Measurements from ENCODE around the gene TEDC1. TPM values are rescaled to one million over a fixed set of nuclear protein-coding genes. Genes with fewer than 3 reads are reported as not detected.

TEDC1 gene
- total and polyA plus RNA-seq, 2 donors from 2014 or later, result 6.9 to 13.2 TPM

- Histone ChIP-seq H3K27ac (ENCODE audit: low read depth in 2 of 2, low read length in 2 of 2) (no peak overlapping the region), H3K27me3 (ENCODE audit: control insufficient read depth, insufficient read depth, low read length) (no peaks in the 10 kb centered on the region)
Observed at GRCh38 chr14:105478398-105479251, 12.4 kb upstream of the TEDC1 start.

GRCh38 chr14:105479431-105480158, 11.5 kb upstream of the TEDC1 start:
- peak overlapping the region in 1 of 2 donors; percentile 34 for H3K27ac ChIP-seq (ENCODE audit: low read depth in 2 of 2, low read length in 2 of 2)

More at GRCh38 chr14:105478398-105479251, 12.4 kb upstream of the TEDC1 start:
- peak in 3 of 5 donors; percentile 50 to 81 (median 74) for DNase-seq
- no peak overlapping the region for H3K4me3 ChIP-seq (ENCODE audit: low read length in 3 of 3)
- FAIRE-seq, result no peak
- H3K9ac ChIP-seq (ENCODE audit: low read length in 3 of 3), result no peak overlapping the region
- H3K36me3 ChIP-seq (ENCODE audit: control insufficient read depth in 2 of 3, insufficient read depth in 3 of 3, low read length in 3 of 3), result peaks cover 0 to 5% (median 0%) of the 10 kb centered on the region in 3 donors
- TF ChIP-seq, protein P1, sequence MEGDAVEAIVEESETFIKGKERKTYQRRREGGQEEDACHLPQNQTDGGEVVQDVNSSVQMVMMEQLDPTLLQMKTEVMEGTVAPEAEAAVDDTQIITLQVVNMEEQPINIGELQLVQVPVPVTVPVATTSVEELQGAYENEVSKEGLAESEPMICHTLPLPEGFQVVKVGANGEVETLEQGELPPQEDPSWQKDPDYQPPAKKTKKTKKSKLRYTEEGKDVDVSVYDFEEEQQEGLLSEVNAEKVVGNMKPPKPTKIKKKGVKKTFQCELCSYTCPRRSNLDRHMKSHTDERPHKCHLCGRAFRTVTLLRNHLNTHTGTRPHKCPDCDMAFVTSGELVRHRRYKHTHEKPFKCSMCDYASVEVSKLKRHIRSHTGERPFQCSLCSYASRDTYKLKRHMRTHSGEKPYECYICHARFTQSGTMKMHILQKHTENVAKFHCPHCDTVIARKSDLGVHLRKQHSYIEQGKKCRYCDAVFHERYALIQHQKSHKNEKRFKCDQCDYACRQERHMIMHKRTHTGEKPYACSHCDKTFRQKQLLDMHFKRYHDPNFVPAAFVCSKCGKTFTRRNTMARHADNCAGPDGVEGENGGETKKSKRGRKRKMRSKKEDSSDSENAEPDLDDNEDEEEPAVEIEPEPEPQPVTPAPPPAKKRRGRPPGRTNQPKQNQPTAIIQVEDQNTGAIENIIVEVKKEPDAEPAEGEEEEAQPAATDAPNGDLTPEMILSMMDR (IDR thresholded peaks at IDR 0.05; ENCODE audit: borderline replicate concordance, extremely low read depth, insufficient read depth), result no peak
- intact Hi-C loops (cut with DNase I), result no loop called here
- peaks cover 0 to 45% (median 25%) of the 10 kb centered on the region in 3 donors for H3K4me1 ChIP-seq (ENCODE audit: control insufficient read depth in 2 of 3, insufficient read depth in 2 of 3, low read depth in 1 of 3, low read length in 3 of 3)
- no peaks in the 10 kb centered on the region for H3K9me3 ChIP-seq (ENCODE audit: control insufficient read depth in 2 of 3, insufficient read depth in 1 of 3, low read length in 3 of 3)

GRCh38 chr14:105480199-105480746, 10.8 kb upstream of the TEDC1 start:
- no peak for FAIRE-seq
- no peaks in the 10 kb centered on the region for H3K27me3 ChIP-seq (ENCODE audit: control insufficient read depth, insufficient read depth, low read length)
- H3K27ac ChIP-seq (ENCODE audit: low read depth in 2 of 2, low read length in 2 of 2), result peak overlapping the region; percentile 32 to 99
- peak in 1 of 5 donors; percentile 83 for DNase-seq
- peaks cover 0 to 45% (median 25%) of the 10 kb centered on the region in 3 donors for H3K4me1 ChIP-seq (ENCODE audit: control insufficient read depth in 2 of 3, insufficient read depth in 2 of 3, low read depth in 1 of 3, low read length in 3 of 3)
- TF ChIP-seq, protein P1 (IDR thresholded peaks at IDR 0.05; ENCODE audit: borderline replicate concordance, extremely low read depth, insufficient read depth), result no peak
- H3K9me3 ChIP-seq (ENCODE audit: control insufficient read depth in 2 of 3, insufficient read depth in 1 of 3, low read length in 3 of 3), result no peaks in the 10 kb centered on the region
- intact Hi-C loops (cut with DNase I), result no loop called here
- H3K9ac ChIP-seq (ENCODE audit: low read length in 3 of 3), result peak overlapping the region in 1 of 3 donors; percentile 84
- no peak overlapping the region for H3K4me3 ChIP-seq (ENCODE audit: low read length in 3 of 3)
- peaks cover 0 to 5% (median 0%) of the 10 kb centered on the region in 3 donors for H3K36me3 ChIP-seq (ENCODE audit: control insufficient read depth in 2 of 3, insufficient read depth in 3 of 3, low read length in 3 of 3)

More at GRCh38 chr14:105479431-105480158, 11.5 kb upstream of the TEDC1 start:
- TF ChIP-seq, protein P1 (IDR thresholded peaks at IDR 0.05; ENCODE audit: borderline replicate concordance, extremely low read depth, insufficient read depth), result no peak
- no peaks in the 10 kb centered on the region for H3K27me3 ChIP-seq (ENCODE audit: control insufficient read depth, insufficient read depth, low read length)
- intact Hi-C loops (cut with DNase I), result no loop called here
- DNase-seq (peak in 2 of 5 donors; percentile 77 to 83), FAIRE-seq (no peak)
- peaks cover 0 to 45% (median 25%) of the 10 kb centered on the region in 3 donors for H3K4me1 ChIP-seq (ENCODE audit: control insufficient read depth in 2 of 3, insufficient read depth in 2 of 3, low read depth in 1 of 3, low read length in 3 of 3)
- peaks cover 0 to 5% (median 0%) of the 10 kb centered on the region in 3 donors for H3K36me3 ChIP-seq (ENCODE audit: control insufficient read depth in 2 of 3, insufficient read depth in 3 of 3, low read length in 3 of 3)
- H3K9ac ChIP-seq (ENCODE audit: low read length in 3 of 3), result no peak overlapping the region
- H3K9me3 ChIP-seq (ENCODE audit: control insufficient read depth in 2 of 3, insufficient read depth in 1 of 3, low read length in 3 of 3), result no peaks in the 10 kb centered on the region
- no peak overlapping the region for H3K4me3 ChIP-seq (ENCODE audit: low read length in 3 of 3)

Measured in kidney (tissue), 14 donors.